CD4-positive, alpha-beta memory T cell (primary cell): ENCODE data around the gene MAP1LC3B2. TPM values are rescaled to one million over a fixed set of nuclear protein-coding genes. Genes with fewer than 3 reads are reported as not detected.

Experiments
- CTCF ChIA-PET: fragments of 350-600 bp; sonication (Branson Sonifier 250); formaldehyde crosslinking; loops from one replicate; lab custom pipeline; 2021; ENCODE audit warnings: inconsistent platforms; ENCODE audit not compliant: partially characterized antibody; lab: Charles Lee
- POLR2A ChIA-PET: fragments of 350-600 bp; sonication (Branson Sonifier 250); formaldehyde crosslinking; loops from one replicate; lab custom pipeline; 2021; ENCODE audit not compliant: partially characterized antibody; lab: Charles Lee
- DNase-seq, 5 donors: peaks; one replicate each; pipeline versions ENCODE4 v3.0.0 to v3.0.0-alpha.2; 2020 to 2022; ENCODE audit warnings: mixed read lengths in 1 of 5
- H3K27ac ChIP-seq: one replicate; pipeline ENCODE4 v1.7.0; 2013; ENCODE audit warnings: low read depth, low read length
- H3K27me3 ChIP-seq: 2 replicates; pipeline ENCODE4 v1.7.0; 2013; ENCODE audit warnings: mild to moderate bottlenecking, low read length, moderate library complexity; ENCODE audit not compliant: insufficient read depth
- H3K36me3 ChIP-seq: 2 replicates; pipeline ENCODE4 v1.7.0; 2013; ENCODE audit warnings: mild to moderate bottlenecking, low read length, moderate library complexity; ENCODE audit not compliant: insufficient read depth
- H3K4me1 ChIP-seq: 2 replicates; pipeline ENCODE4 v1.7.0; 2013; ENCODE audit warnings: mild to moderate bottlenecking, low read length, moderate library complexity; ENCODE audit not compliant: insufficient read depth
- H3K4me3 ChIP-seq, 2 donors: one replicate each; pipeline ENCODE4 v1.7.0; 2013; ENCODE audit warnings: low read length in 2 of 2, mild to moderate bottlenecking in 1 of 2
- H3K9me3 ChIP-seq, 2 donors: one replicate each; pipeline ENCODE4 v1.7.0; 2013; ENCODE audit warnings: low read length in 2 of 2, control low read depth in 1 of 2; ENCODE audit not compliant: control insufficient read depth in 1 of 2
- H3K27ac Mint-ChIP-seq, 7 donors: one replicate each; pipeline ENCODE4 v1.8.0; 2020 to 2021; ENCODE audit warnings: mixed read lengths in 7 of 7, mild to moderate bottlenecking in 6 of 7, inconsistent platforms in 3 of 7, moderate library complexity in 3 of 7
- H3K27me3 Mint-ChIP-seq, 2 donors: one replicate each; pipeline ENCODE4 v1.8.0; 2020 to 2021; ENCODE audit warnings: mixed read lengths in 2 of 2
- H3K36me3 Mint-ChIP-seq, 2 donors: one replicate each; pipeline ENCODE4 v1.8.0; 2020 to 2021; ENCODE audit warnings: mixed read lengths in 2 of 2, inconsistent platforms in 1 of 2, mild to moderate bottlenecking in 1 of 2
- H3K4me1 Mint-ChIP-seq, 4 donors: one replicate each; pipeline ENCODE4 v1.8.0; 2020 to 2021; ENCODE audit warnings: mixed read lengths in 4 of 4, mild to moderate bottlenecking in 1 of 4
- H3K4me3 Mint-ChIP-seq, 8 donors: one replicate each; pipeline ENCODE4 v1.8.0; 2020 to 2021; ENCODE audit warnings: mixed read lengths in 8 of 8, mild to moderate bottlenecking in 7 of 8, moderate library complexity in 6 of 8, inconsistent platforms in 3 of 8
- H3K9me3 Mint-ChIP-seq, 8 donors: one replicate each; pipeline ENCODE4 v1.8.0; 2020 to 2021; ENCODE audit warnings: mixed read lengths in 8 of 8, mild to moderate bottlenecking in 5 of 8, inconsistent platforms in 3 of 8, moderate library complexity in 1 of 8
- intact Hi-C: fragments of 100-400 bp; cut with micrococcal nuclease; formaldehyde crosslinking; loops from one replicate; pipeline ENCODE4 v1.15.1; 2023
- polyA plus RNA-seq, 2 donors: library from polyadenylated mRNA; unstranded; fragments of 300-500 nt; fragmentation: Illumina TruSeq; gene quantifications; one replicate each; pipeline ENCODE4 v1.2.3, GENCODE V29; 2021
- total RNA-seq, 2 experiments: library from RNA; stranded (reverse); gene quantifications; one replicate each; pipeline ENCODE4 v1.2.3, GENCODE V29; 2021

The MAP1LC3B2 gene
- total and polyA plus RNA-seq, 4 experiments from 2014 or later, result 1.7 to 6.8 (median 3.6) TPM

- H3K27me3 Mint-ChIP-seq, result no peaks in the 10 kb centered on the region
- POLR2A ChIA-PET, result no interaction called here
Observed at GRCh38 chr12:116541547-116542344, 17.4 kb upstream of the MAP1LC3B2 start.

GRCh38 chr12:116542345-116542956 is 16.7 kb upstream of the MAP1LC3B2 start:
- no peak overlapping the region for H3K27ac ChIP-seq
- H3K4me3 ChIP-seq, result no peak overlapping the region
- no peak overlapping the region for H3K27ac Mint-ChIP-seq
- no peaks in the 10 kb centered on the region for H3K9me3 ChIP-seq
- peaks cover 3% of the 10 kb centered on the region for H3K4me1 ChIP-seq
- H3K4me3 Mint-ChIP-seq, result no peak overlapping the region
- H3K4me1 Mint-ChIP-seq, result peaks cover 3 to 6% (median 5%) of the 10 kb centered on the region in 4 donors
- no peaks in the 10 kb centered on the region for H3K9me3 Mint-ChIP-seq
- POLR2A ChIA-PET, result no interaction called here
- H3K27me3 Mint-ChIP-seq, result no peaks in the 10 kb centered on the region
- H3K27me3 ChIP-seq, result no peaks in the 10 kb centered on the region
- no peaks in the 10 kb centered on the region for H3K36me3 Mint-ChIP-seq
- intact Hi-C loops, result no loop called here
- CTCF ChIA-PET, result no interaction called here
- no peaks in the 10 kb centered on the region for H3K36me3 ChIP-seq
- DNase-seq, result no peak

More at GRCh38 chr12:116541547-116542344, 17.4 kb upstream of the MAP1LC3B2 start:
- Mint-ChIP-seq H3K4me1 (peaks cover 9 to 13% (median 11%) of the 10 kb centered on the region in 4 donors), H3K27ac (peak overlapping the region in 1 of 7 donors; percentile 57), H3K36me3 (no peaks in the 10 kb centered on the region), H3K9me3 (no peaks in the 10 kb centered on the region), H3K4me3 (no peak overlapping the region)
- Histone ChIP-seq H3K4me1 (peaks cover 8% of the 10 kb centered on the region), H3K36me3 (no peaks in the 10 kb centered on the region), H3K4me3 (no peak overlapping the region), H3K27me3 (no peaks in the 10 kb centered on the region), H3K27ac (no peak overlapping the region), H3K9me3 (no peaks in the 10 kb centered on the region)
- CTCF ChIA-PET, result no interaction called here
- intact Hi-C loops, result no loop called here
- no peak for DNase-seq

- DNase-seq, result no peak
- Histone ChIP-seq H3K4me3 (no peak overlapping the region), H3K36me3 (no peaks in the 10 kb centered on the region), H3K4me1 (no peaks in the 10 kb centered on the region), H3K27ac (no peak overlapping the region), H3K9me3 (no peaks in the 10 kb centered on the region), H3K27me3 (no peaks in the 10 kb centered on the region)
- Mint-ChIP-seq H3K27ac (no peak overlapping the region), H3K9me3 (no peaks in the 10 kb centered on the region), H3K27me3 (peaks cover 0 to 4% of the 10 kb centered on the region in 2 donors), H3K4me1 (peaks cover 0 to 4% (median 0%) of the 10 kb centered on the region in 4 donors), H3K36me3 (no peaks in the 10 kb centered on the region), H3K4me3 (no peak overlapping the region)
- intact Hi-C loops, result no loop called here
- ChIA-PET CTCF (no interaction called here), POLR2A (no interaction called here)
Observed at GRCh38 chr12:116544656-116545055, 14.5 kb upstream of the MAP1LC3B2 start.

GRCh38 chr12:116545144-116545543 is 14.0 kb upstream of the MAP1LC3B2 start:
- H3K9me3 ChIP-seq, result no peaks in the 10 kb centered on the region
- Mint-ChIP-seq H3K4me1 (peaks cover 0 to 4% (median 0%) of the 10 kb centered on the region in 4 donors), H3K4me3 (no peak overlapping the region), H3K36me3 (no peaks in the 10 kb centered on the region), H3K27me3 (peaks cover 0 to 4% of the 10 kb centered on the region in 2 donors), H3K9me3 (no peaks in the 10 kb centered on the region), H3K27ac (no peak overlapping the region)
- H3K4me3 ChIP-seq, result no peak overlapping the region
- POLR2A ChIA-PET, result no interaction called here
- intact Hi-C loops, result no loop called here
- no peak for DNase-seq
- CTCF ChIA-PET, result interaction anchor here (0.5 kb wide), 1 partner anchor 13 kb away, joined by 3 read pairs; no protein-coding TSS in a partner anchor
- no peaks in the 10 kb centered on the region for H3K36me3 ChIP-seq
- H3K27ac ChIP-seq, result no peak overlapping the region
- no peaks in the 10 kb centered on the region for H3K27me3 ChIP-seq
- H3K4me1 ChIP-seq, result no peaks in the 10 kb centered on the region

GRCh38 chr12:116545936-116546335 is 13.2 kb upstream of the MAP1LC3B2 start:
- H3K4me3 Mint-ChIP-seq, result no peak overlapping the region
- no peaks in the 10 kb centered on the region for H3K27me3 ChIP-seq
- peaks cover 0 to 2% (median 0%) of the 10 kb centered on the region in 4 donors for H3K4me1 Mint-ChIP-seq
- H3K4me1 ChIP-seq, result no peaks in the 10 kb centered on the region
- H3K9me3 Mint-ChIP-seq, result no peaks in the 10 kb centered on the region
- ChIA-PET CTCF (interaction anchor here (0.5 kb wide), 1 partner anchor 14 kb away, joined by 3 read pairs; no protein-coding TSS in a partner anchor), POLR2A (no interaction called here)
- peak overlapping the region in 1 of 7 donors; percentile 24 for H3K27ac Mint-ChIP-seq
- H3K27me3 Mint-ChIP-seq, result peaks cover 0 to 4% of the 10 kb centered on the region in 2 donors
- intact Hi-C loops, result no loop called here
- no peak for DNase-seq
- no peak overlapping the region for H3K4me3 ChIP-seq
- no peaks in the 10 kb centered on the region for H3K9me3 ChIP-seq
- H3K36me3 Mint-ChIP-seq, result no peaks in the 10 kb centered on the region
- H3K27ac ChIP-seq, result no peak overlapping the region
- H3K36me3 ChIP-seq, result no peaks in the 10 kb centered on the region

GRCh38 chr12:116547955-116548501 is 11.2 kb upstream of the MAP1LC3B2 start:
- no peaks in the 10 kb centered on the region for H3K4me1 ChIP-seq
- H3K36me3 ChIP-seq, result no peaks in the 10 kb centered on the region
- ChIA-PET CTCF (no interaction called here), POLR2A (interaction anchor here (1.1 kb wide), 1 partner anchor 11 kb away, joined by 5 read pairs; the partner anchor contains the start of gene MAP1LC3B2)
- intact Hi-C loops, result no loop called here
- no peak for DNase-seq
- Mint-ChIP-seq H3K36me3 (no peaks in the 10 kb centered on the region), H3K4me1 (peaks cover 0 to 2% (median 0%) of the 10 kb centered on the region in 4 donors), H3K4me3 (no peak overlapping the region), H3K27me3 (peaks cover 0 to 4% of the 10 kb centered on the region in 2 donors), H3K9me3 (no peaks in the 10 kb centered on the region), H3K27ac (no peak overlapping the region)
- no peaks in the 10 kb centered on the region for H3K27me3 ChIP-seq
- no peak overlapping the region for H3K27ac ChIP-seq
- no peaks in the 10 kb centered on the region for H3K9me3 ChIP-seq
- H3K4me3 ChIP-seq, result no peak overlapping the region

GRCh38 chr12:116549993-116550392 is 9.2 kb upstream of the MAP1LC3B2 start:
- H3K36me3 ChIP-seq, result no peaks in the 10 kb centered on the region
- DNase-seq, result no peak
- no peak overlapping the region for H3K27ac Mint-ChIP-seq
- ChIA-PET CTCF (interaction anchor here (0.7 kb wide), 1 partner anchor 50 kb away, joined by 4 read pairs; no protein-coding TSS in a partner anchor), POLR2A (interaction anchor here (1.7 kb wide), 1 partner anchor 9 kb away, joined by 4 read pairs; the partner anchor contains the start of gene MAP1LC3B2)
- no peaks in the 10 kb centered on the region for H3K4me1 ChIP-seq
- no peaks in the 10 kb centered on the region for H3K9me3 ChIP-seq
- no peaks in the 10 kb centered on the region for H3K36me3 Mint-ChIP-seq
- H3K27me3 Mint-ChIP-seq, result peaks cover 0 to 4% of the 10 kb centered on the region in 2 donors
- H3K27me3 ChIP-seq, result no peaks in the 10 kb centered on the region
- H3K4me1 Mint-ChIP-seq, result peaks cover 0 to 4% (median under 1%) of the 10 kb centered on the region in 4 donors
- intact Hi-C loops, result no loop called here
- no peak overlapping the region for H3K4me3 Mint-ChIP-seq
- no peak overlapping the region for H3K4me3 ChIP-seq
- no peak overlapping the region for H3K27ac ChIP-seq
- no peaks in the 10 kb centered on the region for H3K9me3 Mint-ChIP-seq
